SH-SY5Y (cell line): ENCODE data around the gene FOCAD.

Experiments used
- GATA2 ChIP-seq: IDR thresholded peaks from 2 replicates; pipeline ENCODE4 v1.6.1; 2011; ENCODE audit warnings: mild to moderate bottlenecking, low read depth, low read length
- GATA3 ChIP-seq: IDR thresholded peaks from 2 replicates; pipeline ENCODE4 v1.6.1; 2011; ENCODE audit warnings: low read depth, mild to moderate bottlenecking, low read length, moderate library complexity

DNA sequence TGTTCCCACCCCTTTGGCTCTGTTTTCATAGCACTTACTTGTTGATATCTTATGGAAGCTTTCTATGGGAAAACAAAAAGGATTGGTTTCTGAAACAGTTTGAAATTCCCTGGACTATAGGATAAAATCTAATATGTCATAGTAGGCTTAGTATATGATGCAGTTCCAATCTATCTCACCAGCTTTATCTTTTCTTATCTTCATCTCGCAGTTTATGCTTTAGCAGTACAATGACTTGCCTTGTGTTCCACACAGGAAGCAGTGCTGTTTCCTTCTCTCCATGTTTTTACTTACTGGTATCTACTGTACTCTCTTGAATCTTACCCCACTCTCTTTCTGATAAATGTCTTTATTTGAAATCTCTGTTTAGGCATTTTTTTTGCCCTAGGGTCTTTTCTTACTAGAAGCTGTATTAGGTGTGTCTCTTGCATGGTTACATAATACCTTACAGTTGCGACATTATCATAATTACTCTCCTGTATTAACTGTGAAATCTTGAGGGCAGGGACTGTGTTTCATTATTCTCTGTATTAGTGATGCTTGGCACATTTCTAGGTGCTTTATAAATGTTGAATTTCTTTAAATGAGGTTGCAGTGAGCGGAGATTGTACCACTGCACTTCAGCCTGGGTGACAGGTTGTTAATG, 76.3 kb downstream of the FOCAD start:
- no peak for TF ChIP-seq GATA3
- TF ChIP-seq GATA2 = no peak
